Measurements from ENCODE around the gene PIGU.

DNA sequence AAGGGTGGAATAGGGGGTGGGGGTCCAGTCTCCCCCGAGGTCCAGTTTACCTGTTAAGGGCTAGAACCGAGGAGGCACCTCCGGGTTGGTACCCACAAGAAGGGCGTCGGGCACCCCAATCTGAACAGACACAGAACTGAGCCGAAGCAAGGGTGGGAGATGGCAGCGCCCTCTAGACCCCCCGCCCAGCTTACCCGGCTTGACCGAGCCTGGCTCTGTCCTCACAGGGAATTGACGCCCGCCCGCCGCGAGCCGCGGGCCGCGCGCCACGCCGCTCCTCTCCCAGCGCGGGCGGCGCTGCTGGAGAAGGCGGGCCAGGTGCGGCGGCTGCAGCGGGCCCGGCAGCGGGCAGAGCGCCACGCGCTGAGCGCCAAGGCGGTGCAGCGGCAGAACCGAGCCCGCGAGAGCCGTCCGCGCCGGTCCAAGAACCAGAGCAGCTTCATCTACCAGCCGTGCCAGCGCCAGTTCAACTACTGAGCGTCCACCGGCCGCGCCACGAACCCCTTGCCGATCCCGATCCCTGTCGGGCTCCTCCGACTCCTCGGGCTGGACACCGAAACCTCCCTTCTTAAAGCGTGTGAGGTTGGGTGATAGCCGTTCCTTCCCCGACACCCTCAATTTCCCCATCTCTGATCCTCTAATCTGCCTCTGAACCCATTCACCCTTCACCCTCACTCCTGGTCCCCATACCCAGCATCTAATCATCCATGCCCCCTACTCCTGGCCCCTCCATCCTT is 33.1 kb upstream of the PIGU start:
- no peak for TF ChIP-seq CTCF (IDR thresholded peaks at IDR 0.05)
- no peak for TF ChIP-seq POLR2AphosphoS5 (IDR thresholded peaks at IDR 0.05; ENCODE audit: insufficient read depth in 1 of 2, low read depth in 1 of 2)
- TF ChIP-seq POLR2A (IDR thresholded peaks at IDR 0.05) = no peak
